H9 (cell line): Measurements from ENCODE around the gene F5. TPM values are rescaled to one million over a fixed set of nuclear protein-coding genes. Genes with fewer than 3 reads are reported as not detected.

Experiments
- DNase-seq: peaks from one replicate; pipeline ENCODE4 v3.0.0-alpha.2; 2017
- H2AFZ ChIP-seq: one replicate; pipeline ENCODE4 v1.6.1; 2013; ENCODE audit warnings: mild to moderate bottlenecking, low read length, control low read depth, moderate library complexity
- H2AK5ac ChIP-seq: 2 replicates; pipeline ENCODE4 v1.6.1; 2013; ENCODE audit warnings: low read length, control low read depth, mixed read lengths; ENCODE audit not compliant: insufficient read length
- H2BK120ac ChIP-seq: one replicate; pipeline ENCODE4 v1.6.1; 2013; ENCODE audit warnings: low read depth, mild to moderate bottlenecking, low read length, control low read depth, inconsistent platforms; ENCODE audit not compliant: poor library complexity, severe bottlenecking
- H2BK12ac ChIP-seq: 2 replicates; pipeline ENCODE4 v1.6.1; 2013; ENCODE audit warnings: low read length, control low read depth, mixed read lengths, low read depth; ENCODE audit not compliant: insufficient read length
- H2BK15ac ChIP-seq: 2 replicates; pipeline ENCODE4 v1.6.1; 2013; ENCODE audit warnings: low read depth, low read length, control low read depth
- H2BK20ac ChIP-seq: one replicate; pipeline ENCODE4 v1.6.1; 2013; ENCODE audit warnings: low read depth, mild to moderate bottlenecking, low read length, control low read depth, inconsistent platforms; ENCODE audit not compliant: poor library complexity, severe bottlenecking
- H2BK5ac ChIP-seq: 2 replicates; pipeline ENCODE4 v1.6.1; 2013; ENCODE audit warnings: low read length, control low read depth, mixed read lengths; ENCODE audit not compliant: insufficient read length
- H3K14ac ChIP-seq: 2 replicates; pipeline ENCODE4 v1.6.1; 2013; ENCODE audit warnings: low read length, control low read depth; ENCODE audit not compliant: insufficient read depth
- H3K18ac ChIP-seq: 2 replicates; pipeline ENCODE4 v1.6.1; 2013; ENCODE audit warnings: low read depth, mild to moderate bottlenecking, mixed read lengths, low read length, control low read depth; ENCODE audit not compliant: insufficient read length
- H3K23ac ChIP-seq: 2 replicates; pipeline ENCODE4 v1.6.1; 2013; ENCODE audit warnings: low read length, control low read depth, mixed read lengths, low read depth; ENCODE audit not compliant: insufficient read length
- H3K23me2 ChIP-seq: 2 replicates; pipeline ENCODE4 v1.6.1; 2013; ENCODE audit warnings: low read depth, mild to moderate bottlenecking, mixed read lengths, low read length, control low read depth; ENCODE audit not compliant: insufficient read length, poor library complexity, severe bottlenecking
- H3K27ac ChIP-seq: 2 replicates; pipeline ENCODE4 v1.5.1; 2013; ENCODE audit warnings: low read length, control low read depth, mixed read lengths, low read depth; ENCODE audit not compliant: insufficient read length
- H3K27me3 ChIP-seq: 2 replicates; pipeline ENCODE4 v1.6.1; 2013; ENCODE audit warnings: low read length, control low read depth, inconsistent platforms; ENCODE audit not compliant: insufficient read depth
- H3K4ac ChIP-seq: 2 replicates; pipeline ENCODE4 v1.6.1; 2013; ENCODE audit warnings: low read depth, mild to moderate bottlenecking, control low read depth, inconsistent platforms, low read length, moderate library complexity
- H3K4me1 ChIP-seq: 2 replicates; pipeline ENCODE4 v1.6.1; 2013; ENCODE audit warnings: low read length, control low read depth, inconsistent platforms; ENCODE audit not compliant: insufficient read depth
- H3K4me2 ChIP-seq: 2 replicates; pipeline ENCODE4 v1.6.1; 2013; ENCODE audit warnings: low read length, control low read depth, mixed read lengths; ENCODE audit not compliant: insufficient read length, insufficient read depth
- H3K56ac ChIP-seq: 2 replicates; pipeline ENCODE4 v1.6.1; 2013; ENCODE audit warnings: low read depth, mild to moderate bottlenecking, mixed read lengths, low read length, control low read depth; ENCODE audit not compliant: insufficient read length
- H3K79me1 ChIP-seq: 2 replicates; pipeline ENCODE4 v1.6.1; 2013; ENCODE audit warnings: low read depth, mild to moderate bottlenecking, moderate library complexity, low read length, control low read depth, inconsistent platforms; ENCODE audit not compliant: insufficient read depth, poor library complexity, severe bottlenecking
- H3K79me2 ChIP-seq: 2 replicates; pipeline ENCODE4 v1.6.1; 2013; ENCODE audit warnings: low read length, control low read depth, inconsistent platforms; ENCODE audit not compliant: insufficient read depth
- H3K9ac ChIP-seq: 2 replicates; pipeline ENCODE4 v1.6.1; 2013; ENCODE audit warnings: low read length, control low read depth, mixed read lengths; ENCODE audit not compliant: insufficient read length; ENCODE audit errors: extremely low read depth
- H3K9me3 ChIP-seq: one replicate; pipeline ENCODE4 v1.6.1; 2013; ENCODE audit warnings: low read depth, low read length, inconsistent platforms; ENCODE audit not compliant: control insufficient read depth
- H3T11ph ChIP-seq: one replicate; pipeline ENCODE4 v1.6.1; 2013; ENCODE audit warnings: mild to moderate bottlenecking, low read length, control low read depth, inconsistent platforms
- H4K20me1 ChIP-seq: one replicate; pipeline ENCODE4 v1.6.1; 2013; ENCODE audit not compliant: control insufficient read depth, insufficient read length, insufficient read depth
- H4K5ac ChIP-seq: 2 replicates; pipeline ENCODE4 v1.6.1; 2013; ENCODE audit warnings: low read depth, mild to moderate bottlenecking, mixed read lengths, low read length, control low read depth; ENCODE audit not compliant: insufficient read length
- H4K8ac ChIP-seq: replicated peaks from 2 replicates; pipeline ENCODE4 v1.6.1; 2013; ENCODE audit warnings: low read length, control low read depth, mixed read lengths, low read depth; ENCODE audit not compliant: insufficient read length
- H4K91ac ChIP-seq: 2 replicates; pipeline ENCODE4 v1.6.1; 2013; ENCODE audit warnings: low read depth, mild to moderate bottlenecking, moderate library complexity, mixed read lengths, low read length, control low read depth; ENCODE audit not compliant: insufficient read length
- H3K27ac Mint-ChIP-seq, 3 experiments: 2 replicates in 2 of 3; 3 replicates in 1 of 3; pipeline ENCODE4 v1.8.0; 2020 to 2021; ENCODE audit warnings: mixed read lengths in 3 of 3, mild to moderate bottlenecking in 1 of 3, moderate library complexity in 1 of 3
- H3K27me3 Mint-ChIP-seq: 2 replicates; pipeline ENCODE4 v1.8.0; 2021; ENCODE audit warnings: low read depth, mild to moderate bottlenecking, moderate library complexity, mixed read lengths
- H3K36me3 Mint-ChIP-seq, 3 experiments: 2 replicates in 2 of 3; 3 replicates in 1 of 3; pipeline ENCODE4 v1.8.0; 2020 to 2021; ENCODE audit warnings: low read depth in 3 of 3, mixed read lengths in 3 of 3; ENCODE audit not compliant: insufficient read depth in 1 of 3
- H3K4me1 Mint-ChIP-seq, 2 experiments: 2 replicates each; pipeline ENCODE4 v1.8.0; 2020; ENCODE audit warnings: mixed read lengths in 2 of 2
- H3K4me3 Mint-ChIP-seq, 2 experiments: 2 replicates in 1 of 2; 3 replicates in 1 of 2; pipeline ENCODE4 v1.8.0; 2020 to 2021; ENCODE audit warnings: mild to moderate bottlenecking in 2 of 2, mixed read lengths in 2 of 2, moderate library complexity in 1 of 2
- H3K9me3 Mint-ChIP-seq, 2 experiments: 2 replicates in 1 of 2; 3 replicates in 1 of 2; pipeline ENCODE4 v1.8.0; 2020; ENCODE audit warnings: mild to moderate bottlenecking in 2 of 2, mixed read lengths in 2 of 2, moderate library complexity in 1 of 2
- WGBS: extraction: QIAGEN DNeasy Blood & Tissue Kit; methylation state at CpG from one replicate; pipeline ENCODE4 v1.1.7; 2013; ENCODE audit warnings: missing lambda C conversion rate, low lambda C conversion rate, mixed read lengths; ENCODE audit not compliant: insufficient read length; ENCODE audit errors: extremely low coverage; 5-methylcytosine and 5-hydroxymethylcytosine counted together
- total RNA-seq: library from RNA; stranded (reverse); gene quantifications from 2 replicates; pipeline ENCODE4 v1.2.1, GENCODE V29; 2021
- TF ChIP-seq, protein P1 (sequence below): fragments of 200-600 bp; sonication (generic); conservative IDR thresholded peaks from 3 replicates; pipeline ENCODE4 v1.8.0; 2021; ENCODE audit warnings: antibody characterized with exemption, mild to moderate bottlenecking

F5 gene
- total RNA-seq, 1 experiment from 2014 or later: 0.04 TPM

DNA sequence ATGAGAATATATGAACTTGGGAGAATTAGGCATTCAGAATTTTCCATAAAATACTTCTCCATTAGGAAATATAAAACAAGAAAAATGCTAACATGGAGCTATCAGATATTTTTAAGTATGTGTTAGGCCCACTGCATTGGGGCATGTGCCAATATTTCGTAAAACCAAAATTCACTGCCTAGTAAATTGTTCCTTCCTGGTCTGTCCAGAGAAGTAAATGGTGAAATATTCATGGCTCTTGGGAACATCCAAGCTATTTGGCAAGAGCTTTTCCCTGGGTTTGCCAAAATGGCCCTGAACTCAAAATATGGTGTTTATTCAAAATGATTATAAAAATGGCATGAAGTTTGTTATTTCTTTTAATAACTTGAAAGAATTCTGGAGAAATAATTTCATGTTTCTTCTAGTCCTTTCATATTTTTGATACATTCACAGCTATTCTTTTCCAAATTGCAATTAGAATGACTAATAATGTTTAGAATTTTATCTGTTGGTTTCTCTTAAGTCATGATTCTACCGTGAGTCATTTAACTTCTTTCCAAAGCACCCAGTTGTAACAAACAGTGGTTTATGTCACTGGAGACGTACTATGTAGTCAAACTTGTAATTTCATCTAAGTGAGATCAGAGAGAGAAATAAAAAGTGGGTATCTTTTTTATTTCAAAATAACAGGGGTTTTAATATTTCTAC lies 74.8 kb downstream of the F5 start:
- no peak overlapping the region for H3K56ac ChIP-seq
- TF ChIP-seq, protein P1, sequence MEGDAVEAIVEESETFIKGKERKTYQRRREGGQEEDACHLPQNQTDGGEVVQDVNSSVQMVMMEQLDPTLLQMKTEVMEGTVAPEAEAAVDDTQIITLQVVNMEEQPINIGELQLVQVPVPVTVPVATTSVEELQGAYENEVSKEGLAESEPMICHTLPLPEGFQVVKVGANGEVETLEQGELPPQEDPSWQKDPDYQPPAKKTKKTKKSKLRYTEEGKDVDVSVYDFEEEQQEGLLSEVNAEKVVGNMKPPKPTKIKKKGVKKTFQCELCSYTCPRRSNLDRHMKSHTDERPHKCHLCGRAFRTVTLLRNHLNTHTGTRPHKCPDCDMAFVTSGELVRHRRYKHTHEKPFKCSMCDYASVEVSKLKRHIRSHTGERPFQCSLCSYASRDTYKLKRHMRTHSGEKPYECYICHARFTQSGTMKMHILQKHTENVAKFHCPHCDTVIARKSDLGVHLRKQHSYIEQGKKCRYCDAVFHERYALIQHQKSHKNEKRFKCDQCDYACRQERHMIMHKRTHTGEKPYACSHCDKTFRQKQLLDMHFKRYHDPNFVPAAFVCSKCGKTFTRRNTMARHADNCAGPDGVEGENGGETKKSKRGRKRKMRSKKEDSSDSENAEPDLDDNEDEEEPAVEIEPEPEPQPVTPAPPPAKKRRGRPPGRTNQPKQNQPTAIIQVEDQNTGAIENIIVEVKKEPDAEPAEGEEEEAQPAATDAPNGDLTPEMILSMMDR: no peak
- H3K9ac ChIP-seq: no peak overlapping the region
- H3K79me2 ChIP-seq: no peaks in the 10 kb centered on the region
- no peaks in the 10 kb centered on the region for H3K36me3 Mint-ChIP-seq
- no peak overlapping the region for H3K27ac ChIP-seq
- no peak overlapping the region for H2BK20ac ChIP-seq
- no peak overlapping the region for H2BK120ac ChIP-seq
- H3K4me2 ChIP-seq: no peak overlapping the region
- no CpG with 5 or more reads among the region's 3 CpGs for WGBS
- H2AK5ac ChIP-seq: no peak overlapping the region
- no peaks in the 10 kb centered on the region for H3K4me1 ChIP-seq
- no peak for DNase-seq
- H3K27me3 Mint-ChIP-seq: no peaks in the 10 kb centered on the region
- H3K9me3 ChIP-seq: no peaks in the 10 kb centered on the region
- H3K79me1 ChIP-seq: no peaks in the 10 kb centered on the region
- H3K4me1 Mint-ChIP-seq: peaks cover 0 to 7% of the 10 kb centered on the region in 2 experiments; a peak in 1 of 4 replicates
- H3K9me3 Mint-ChIP-seq: no peaks in the 10 kb centered on the region
- no peak overlapping the region for H2AFZ ChIP-seq
- H3K14ac ChIP-seq: no peak overlapping the region
- H4K8ac ChIP-seq: no peak overlapping the region
- no peak overlapping the region for H4K5ac ChIP-seq
- no peak overlapping the region for H3K18ac ChIP-seq
- no peak overlapping the region for H3K23ac ChIP-seq
- no peaks in the 10 kb centered on the region for H3K27me3 ChIP-seq
- no peak overlapping the region for H3T11ph ChIP-seq
- H3K4me3 Mint-ChIP-seq: no peak overlapping the region
- H3K27ac Mint-ChIP-seq: no peak overlapping the region
- H4K20me1 ChIP-seq: no peaks in the 10 kb centered on the region
- no peak overlapping the region for H2BK15ac ChIP-seq
- no peak overlapping the region for H2BK5ac ChIP-seq
- H4K91ac ChIP-seq: no peak overlapping the region
- no peak overlapping the region for H3K4ac ChIP-seq
- no peaks in the 10 kb centered on the region for H3K23me2 ChIP-seq
- no peak overlapping the region for H2BK12ac ChIP-seq
